Activated T-cell treated with anti-CD3 and anti-CD28 coated beads, Interleukin-2, amount 50 U/mL, for 4 hours (primary cell): ENCODE data around the gene EPB41L5. TPM values are rescaled to one million over a fixed set of nuclear protein-coding genes. Genes with fewer than 3 reads are reported as not detected.
"Not testable (repeated sequence)": the region's sequence is repeated elsewhere in the genome, so short reads cannot be mapped to it uniquely, and the experiment has no call there.

Experiments
- ATAC-seq, 2 donors: fragments of 200-7000 bp; cut with Tn5 transposase; one replicate each; pipeline ENCODE4 v1.10.0; 2021
- DNase-seq: peaks from one replicate; pipeline ENCODE4 v3.0.0-alpha.2; 2020
- H3K27me3 Mint-ChIP-seq: one replicate; pipeline ENCODE4 v1.8.0; 2021; ENCODE audit warnings: low read depth, mixed read lengths
- H3K36me3 Mint-ChIP-seq: one replicate; pipeline ENCODE4 v1.8.0; 2022; ENCODE audit warnings: mixed read lengths; ENCODE audit not compliant: insufficient read depth
- H3K4me1 Mint-ChIP-seq: one replicate; pipeline ENCODE4 v1.8.0; 2021; ENCODE audit warnings: low read depth, mixed read lengths
- H3K4me3 Mint-ChIP-seq: one replicate; pipeline ENCODE4 v1.8.0; 2021; ENCODE audit warnings: mild to moderate bottlenecking, moderate library complexity, mixed read lengths
- H3K9me3 Mint-ChIP-seq: one replicate; pipeline ENCODE4 v1.8.0; 2021; ENCODE audit warnings: mixed read lengths
- total RNA-seq, 3 donors: library from RNA; stranded (reverse); gene quantifications; one replicate each; pipeline ENCODE4 v1.2.1, GENCODE V29; 2021

EPB41L5 gene
- total RNA-seq: 1 to 10 TPM; 2.7 to 3.1 (median 2.8) TPM

GRCh38 chr2:120012771-120013596 lies at the start of gene EPB41L5:
Gene EPB41L5, plus strand, starts transcription at chr2:120013077. Its CDS starts 6,008 bp downstream, at chr2:120019085.
- Mint-ChIP-seq H3K4me3 (peak within 1 kb of the TSS; percentile 77), H3K27me3 (no peaks in the 10 kb centered on the region), H3K36me3 (no peaks in the 10 kb centered on the region), H3K4me1 (peaks cover 18% of the 10 kb centered on the region), H3K9me3 (no peaks in the 10 kb centered on the region)
- ATAC-seq: peak; percentile 94
- peak; percentile 65 for DNase-seq

GRCh38 chr2:119981896-119982295 lies 31.0 kb upstream of the EPB41L5 start:
- peaks cover 6% of the 10 kb centered on the region for H3K36me3 Mint-ChIP-seq
- DNase-seq (no peak), ATAC-seq (no peak)
- peaks cover 4% of the 10 kb centered on the region for H3K9me3 Mint-ChIP-seq
- no peak overlapping the region for H3K4me3 Mint-ChIP-seq
- no peaks in the 10 kb centered on the region for H3K27me3 Mint-ChIP-seq
- H3K4me1 Mint-ChIP-seq: peaks cover 7% of the 10 kb centered on the region

- Mint-ChIP-seq H3K4me3 (no peak overlapping the region), H3K27me3 (no peaks in the 10 kb centered on the region), H3K4me1 (peaks cover 7% of the 10 kb centered on the region), H3K9me3 (peaks cover 4% of the 10 kb centered on the region), H3K36me3 (peaks cover 2% of the 10 kb centered on the region)
- ATAC-seq (no peak), DNase-seq (no peak)
These were observed 30.4 kb upstream of the EPB41L5 start for GRCh38 chr2:119982506-119982905.

GRCh38 chr2:119983108-119983507 lies 29.8 kb upstream of the EPB41L5 start:
- Mint-ChIP-seq H3K27me3 (no peaks in the 10 kb centered on the region), H3K4me1 (peaks cover 7% of the 10 kb centered on the region), H3K36me3 (peaks cover 2% of the 10 kb centered on the region), H3K9me3 (peaks cover 4% of the 10 kb centered on the region), H3K4me3 (no peak overlapping the region)
- no peak for ATAC-seq
- no peak for DNase-seq

- ATAC-seq (no peak), DNase-seq (no peak)
- Mint-ChIP-seq H3K4me3 (no peak overlapping the region), H3K9me3 (no peaks in the 10 kb centered on the region), H3K27me3 (peaks cover 9% of the 10 kb centered on the region), H3K4me1 (no peaks in the 10 kb centered on the region), H3K36me3 (no peaks in the 10 kb centered on the region)
These were observed 16.7 kb upstream of the EPB41L5 start for GRCh38 chr2:119996148-119996547.

GRCh38 chr2:119996896-119997891 lies 15.7 kb upstream of the EPB41L5 start:
- DNase-seq, ATAC-seq, H3K36me3 Mint-ChIP-seq, H3K4me1 Mint-ChIP-seq, H3K4me3 Mint-ChIP-seq, H3K27me3 Mint-ChIP-seq, H3K9me3 Mint-ChIP-seq: not testable (repeated sequence)

GRCh38 chr2:120001471-120001870 lies 11.4 kb upstream of the EPB41L5 start:
- no peak for ATAC-seq
- no peaks in the 10 kb centered on the region for H3K36me3 Mint-ChIP-seq
- no peaks in the 10 kb centered on the region for H3K4me1 Mint-ChIP-seq
- H3K4me3 Mint-ChIP-seq: no peak overlapping the region
- no peaks in the 10 kb centered on the region for H3K27me3 Mint-ChIP-seq
- no peaks in the 10 kb centered on the region for H3K9me3 Mint-ChIP-seq
- DNase-seq: no peak

- Mint-ChIP-seq H3K9me3 (no peaks in the 10 kb centered on the region), H3K36me3 (no peaks in the 10 kb centered on the region), H3K4me3 (no peak overlapping the region), H3K27me3 (no peaks in the 10 kb centered on the region), H3K4me1 (no peaks in the 10 kb centered on the region)
- ATAC-seq (no peak), DNase-seq (no peak)
These were observed 8.6 kb upstream of the EPB41L5 start for GRCh38 chr2:120004254-120004653.

GRCh38 chr2:120005834-120006521 lies 6.9 kb upstream of the EPB41L5 start:
- no peak for DNase-seq
- H3K9me3 Mint-ChIP-seq: no peaks in the 10 kb centered on the region
- no peak overlapping the region for H3K4me3 Mint-ChIP-seq
- ATAC-seq: no peak
- no peaks in the 10 kb centered on the region for H3K36me3 Mint-ChIP-seq
- H3K27me3 Mint-ChIP-seq: no peaks in the 10 kb centered on the region
- H3K4me1 Mint-ChIP-seq: no peaks in the 10 kb centered on the region

- Mint-ChIP-seq H3K36me3 (no peaks in the 10 kb centered on the region), H3K4me3 (no peak overlapping the region), H3K27me3 (no peaks in the 10 kb centered on the region), H3K9me3 (no peaks in the 10 kb centered on the region), H3K4me1 (peaks cover 6% of the 10 kb centered on the region)
- ATAC-seq: no peak
- no peak for DNase-seq
These were observed 5.0 kb upstream of the EPB41L5 start for GRCh38 chr2:120007851-120008250.

GRCh38 chr2:120012363-120012762 lies 514 bp upstream of the EPB41L5 start:
- ATAC-seq: no peak
- Mint-ChIP-seq H3K4me3 (peak overlapping the region; percentile 77), H3K36me3 (no peaks in the 10 kb centered on the region), H3K4me1 (peaks cover 18% of the 10 kb centered on the region), H3K27me3 (no peaks in the 10 kb centered on the region), H3K9me3 (no peaks in the 10 kb centered on the region)
- DNase-seq: no peak

GRCh38 chr2:120013597-120014223 lies 833 bp downstream of the EPB41L5 start:
- no peaks in the 10 kb centered on the region for H3K27me3 Mint-ChIP-seq
- ATAC-seq: no peak
- H3K4me3 Mint-ChIP-seq: peak overlapping the region; percentile 77
- H3K4me1 Mint-ChIP-seq: peaks cover 18% of the 10 kb centered on the region
- H3K9me3 Mint-ChIP-seq: no peaks in the 10 kb centered on the region
- peak; percentile 7 for DNase-seq
- H3K36me3 Mint-ChIP-seq: no peaks in the 10 kb centered on the region

- H3K36me3 Mint-ChIP-seq: peaks cover 2% of the 10 kb centered on the region
- peaks cover 19% of the 10 kb centered on the region for H3K4me1 Mint-ChIP-seq
These were observed 1.5 kb downstream of the EPB41L5 start for GRCh38 chr2:120014226-120014980.

More at GRCh38 chr2:120014226-120014980, 1.5 kb downstream of the EPB41L5 start:
- DNase-seq (no peak), ATAC-seq (no peak)
- no peaks in the 10 kb centered on the region for H3K9me3 Mint-ChIP-seq
- peak overlapping the region; percentile 77 for H3K4me3 Mint-ChIP-seq
- H3K27me3 Mint-ChIP-seq: no peaks in the 10 kb centered on the region
